T-helper 22 cell (primary cell): Measurements from ENCODE around the gene SMIM34.
"Not testable (repeated sequence)": the region's sequence is repeated elsewhere in the genome, so short reads cannot be mapped to it uniquely, and the experiment has no call there.

Experiments used
- DNase-seq: peaks from one replicate; pipeline ENCODE4 v3.0.0-alpha.2; 2020; ENCODE audit warnings: low read depth

The SMIM34 gene

GRCh38 chr21:34423805-34424204 lies at the start of gene SMIM34:
SMIM34 (minus strand) TSS chr21:34423951; CDS start chr21:34423839, 112 bp downstream.
- not testable (repeated sequence) for DNase-seq

- DNase-seq = not testable (repeated sequence)
Observed at GRCh38 chr21:34467333-34467732, 43.6 kb upstream of the SMIM34 start.

GRCh38 chr21:34459426-34459825 lies 35.7 kb upstream of the SMIM34 start:
- DNase-seq = not testable (repeated sequence)

- not testable (repeated sequence) for DNase-seq
Observed at GRCh38 chr21:34458266-34458665, 34.5 kb upstream of the SMIM34 start.

GRCh38 chr21:34456180-34456579 lies 32.4 kb upstream of the SMIM34 start:
- not testable (repeated sequence) for DNase-seq

GRCh38 chr21:34455628-34456027 lies 31.9 kb upstream of the SMIM34 start:
- not testable (repeated sequence) for DNase-seq

GRCh38 chr21:34447018-34447417 lies 23.3 kb upstream of the SMIM34 start:
- not testable (repeated sequence) for DNase-seq

- not testable (repeated sequence) for DNase-seq
Observed at GRCh38 chr21:34443486-34443885, 19.7 kb upstream of the SMIM34 start.

GRCh38 chr21:34429710-34430109 lies 6.0 kb upstream of the SMIM34 start:
- DNase-seq = not testable (repeated sequence)

- DNase-seq = not testable (repeated sequence)
Observed at GRCh38 chr21:34428441-34428840, 4.7 kb upstream of the SMIM34 start.

GRCh38 chr21:34427339-34427738 lies 3.6 kb upstream of the SMIM34 start:
- not testable (repeated sequence) for DNase-seq

- DNase-seq = not testable (repeated sequence)
Observed at GRCh38 chr21:34417448-34418077, 6.2 kb downstream of the SMIM34 start.

GRCh38 chr21:34407294-34407693 lies 16.5 kb downstream of the SMIM34 start:
- not testable (repeated sequence) for DNase-seq

- not testable (repeated sequence) for DNase-seq
Observed at GRCh38 chr21:34406676-34407075, 17.1 kb downstream of the SMIM34 start.

- not testable (repeated sequence) for DNase-seq
Observed at GRCh38 chr21:34406102-34406501, 17.6 kb downstream of the SMIM34 start.

- DNase-seq = not testable (repeated sequence)
Observed at GRCh38 chr21:34405686-34406085, 18.1 kb downstream of the SMIM34 start.

- not testable (repeated sequence) for DNase-seq
Observed at GRCh38 chr21:34404742-34405141, 19.0 kb downstream of the SMIM34 start.

GRCh38 chr21:34400522-34400921 lies 23.2 kb downstream of the SMIM34 start:
- not testable (repeated sequence) for DNase-seq

GRCh38 chr21:34383724-34384415 lies 39.9 kb downstream of the SMIM34 start:
- not testable (repeated sequence) for DNase-seq

- not testable (repeated sequence) for DNase-seq
Observed at GRCh38 chr21:34383138-34383537, 40.6 kb downstream of the SMIM34 start.

GRCh38 chr21:34375619-34375972 lies 48.2 kb downstream of the SMIM34 start:
- DNase-seq = not testable (repeated sequence)

- DNase-seq = not testable (repeated sequence)
Observed at GRCh38 chr21:34374940-34375618, 48.7 kb downstream of the SMIM34 start, which contains the start of gene SMIM11. SMIM11 (plus strand) TSS chr21:34375507; CDS start chr21:34379505, 3,998 bp downstream.

- not testable (repeated sequence) for DNase-seq
Observed at GRCh38 chr21:34374462-34374861, 49.3 kb downstream of the SMIM34 start.
